ENCODE results near the gene PSME2. TPM values are rescaled to one million over a fixed set of nuclear protein-coding genes. Genes with fewer than 3 reads are reported as not detected.

Gene PSME2
- total RNA-seq, 1 experiment from 2014 or later, result 126 TPM

DNA sequence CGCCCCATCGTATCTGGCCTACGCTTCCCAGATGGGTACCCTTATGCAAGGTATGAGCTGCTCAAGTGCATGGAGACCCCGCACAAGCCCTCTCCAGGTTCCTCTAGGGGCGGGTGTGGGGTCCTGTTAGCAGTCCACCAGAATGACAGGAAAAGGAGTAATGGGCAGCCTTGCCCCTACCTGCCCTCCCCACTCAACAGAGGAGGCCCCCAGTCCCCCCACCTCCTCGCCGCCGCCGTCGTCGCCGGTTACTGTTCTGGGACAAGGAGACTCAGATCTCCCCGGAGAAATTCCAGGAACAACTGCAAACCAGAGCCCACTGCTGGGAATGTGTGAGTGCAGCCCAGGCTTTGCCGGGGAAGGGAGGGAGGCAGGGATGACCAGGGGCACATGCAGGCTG, 31.5 kb upstream of the PSME2 start:
- H3K9me3 ChIP-seq (ENCODE audit: control insufficient read depth, low read depth, low read length), result no peaks in the 10 kb centered on the region
- no peak overlapping the region for H3K14ac ChIP-seq (ENCODE audit: insufficient read depth, low read length)
- H3K79me1 ChIP-seq (ENCODE audit: insufficient read depth, low read depth, low read length, poor library complexity, severe bottlenecking), result no peaks in the 10 kb centered on the region
- Mint-ChIP-seq H3K27ac (no peak overlapping the region), H3K9me3 (no peaks in the 10 kb centered on the region), H3K4me3 (no peak overlapping the region), H3K36me3 (ENCODE audit: insufficient read depth in 1 of 3, low read depth in 3 of 3) (peaks cover 31 to 73% (median 59%) of the 10 kb centered on the region in 3 experiments), H3K27me3 (ENCODE audit: low read depth) (no peaks in the 10 kb centered on the region; the same call in 1 of the 2 replicates), H3K4me1 (peaks cover 0 to 4% of the 10 kb centered on the region in 2 experiments; a peak in 2 of 4 replicates)
- H4K20me1 ChIP-seq (ENCODE audit: control insufficient read depth, insufficient read depth, insufficient read length), result no peaks in the 10 kb centered on the region
- no peak for DNase-seq
- no peak overlapping the region for H3K18ac ChIP-seq (ENCODE audit: insufficient read length, low read depth, low read length)
- no peak overlapping the region for H4K8ac ChIP-seq (replicated peaks; ENCODE audit: insufficient read length, low read depth, low read length)
- no peak overlapping the region for H3K56ac ChIP-seq (ENCODE audit: insufficient read length, low read depth, low read length)
- no peaks in the 10 kb centered on the region for H3K23me2 ChIP-seq (ENCODE audit: insufficient read length, low read depth, low read length, poor library complexity, severe bottlenecking)
- no peak overlapping the region for H2AFZ ChIP-seq (ENCODE audit: low read length)
- no peak overlapping the region for H2BK120ac ChIP-seq (ENCODE audit: low read depth, low read length, poor library complexity, severe bottlenecking)
- no peak overlapping the region for H2BK20ac ChIP-seq (ENCODE audit: low read depth, low read length, poor library complexity, severe bottlenecking)
- H2AK5ac ChIP-seq (ENCODE audit: insufficient read length, low read length), result no peak overlapping the region
- H3K27ac ChIP-seq (ENCODE audit: insufficient read length, low read depth, low read length), result no peak overlapping the region
- no peaks in the 10 kb centered on the region for H3K27me3 ChIP-seq (ENCODE audit: insufficient read depth, low read length)
- TF ChIP-seq, protein P1, sequence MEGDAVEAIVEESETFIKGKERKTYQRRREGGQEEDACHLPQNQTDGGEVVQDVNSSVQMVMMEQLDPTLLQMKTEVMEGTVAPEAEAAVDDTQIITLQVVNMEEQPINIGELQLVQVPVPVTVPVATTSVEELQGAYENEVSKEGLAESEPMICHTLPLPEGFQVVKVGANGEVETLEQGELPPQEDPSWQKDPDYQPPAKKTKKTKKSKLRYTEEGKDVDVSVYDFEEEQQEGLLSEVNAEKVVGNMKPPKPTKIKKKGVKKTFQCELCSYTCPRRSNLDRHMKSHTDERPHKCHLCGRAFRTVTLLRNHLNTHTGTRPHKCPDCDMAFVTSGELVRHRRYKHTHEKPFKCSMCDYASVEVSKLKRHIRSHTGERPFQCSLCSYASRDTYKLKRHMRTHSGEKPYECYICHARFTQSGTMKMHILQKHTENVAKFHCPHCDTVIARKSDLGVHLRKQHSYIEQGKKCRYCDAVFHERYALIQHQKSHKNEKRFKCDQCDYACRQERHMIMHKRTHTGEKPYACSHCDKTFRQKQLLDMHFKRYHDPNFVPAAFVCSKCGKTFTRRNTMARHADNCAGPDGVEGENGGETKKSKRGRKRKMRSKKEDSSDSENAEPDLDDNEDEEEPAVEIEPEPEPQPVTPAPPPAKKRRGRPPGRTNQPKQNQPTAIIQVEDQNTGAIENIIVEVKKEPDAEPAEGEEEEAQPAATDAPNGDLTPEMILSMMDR (conservative IDR thresholded peaks at IDR 0.05), result no peak
- H2BK5ac ChIP-seq (ENCODE audit: insufficient read length, low read length), result no peak overlapping the region
- H2BK12ac ChIP-seq (ENCODE audit: insufficient read length, low read depth, low read length), result no peak overlapping the region
- no peak overlapping the region for H4K91ac ChIP-seq (ENCODE audit: insufficient read length, low read depth, low read length)
- no peaks in the 10 kb centered on the region for H3K4me1 ChIP-seq (ENCODE audit: insufficient read depth, low read length)
- WGBS (ENCODE audit: extremely low coverage, insufficient read length, low lambda C conversion rate), result no CpG with 5 or more reads among the region's 14 CpGs
- H2BK15ac ChIP-seq (ENCODE audit: low read depth, low read length), result no peak overlapping the region
- no peak overlapping the region for H3K9ac ChIP-seq (ENCODE audit: extremely low read depth, insufficient read length, low read length)
- H4K5ac ChIP-seq (ENCODE audit: insufficient read length, low read depth, low read length), result no peak overlapping the region
- no peaks in the 10 kb centered on the region for H3K79me2 ChIP-seq (ENCODE audit: insufficient read depth, low read length)
- no peak overlapping the region for H3K4ac ChIP-seq (ENCODE audit: low read depth, low read length)
- H3T11ph ChIP-seq (ENCODE audit: low read length), result no peak overlapping the region
- H3K4me2 ChIP-seq (ENCODE audit: insufficient read depth, insufficient read length, low read length), result no peak overlapping the region
- H3K23ac ChIP-seq (ENCODE audit: insufficient read length, low read depth, low read length), result no peak overlapping the region
